ENCODE results near the gene TMEM184A. TPM values are rescaled to one million over a fixed set of nuclear protein-coding genes. Genes with fewer than 3 reads are reported as not detected.
A peak's percentile ranks its signal among the peaks of the same experiment; 100 is the strongest.

The TMEM184A gene
- total RNA-seq, 1 donor from 2014 or later: 9.0 TPM

DNA sequence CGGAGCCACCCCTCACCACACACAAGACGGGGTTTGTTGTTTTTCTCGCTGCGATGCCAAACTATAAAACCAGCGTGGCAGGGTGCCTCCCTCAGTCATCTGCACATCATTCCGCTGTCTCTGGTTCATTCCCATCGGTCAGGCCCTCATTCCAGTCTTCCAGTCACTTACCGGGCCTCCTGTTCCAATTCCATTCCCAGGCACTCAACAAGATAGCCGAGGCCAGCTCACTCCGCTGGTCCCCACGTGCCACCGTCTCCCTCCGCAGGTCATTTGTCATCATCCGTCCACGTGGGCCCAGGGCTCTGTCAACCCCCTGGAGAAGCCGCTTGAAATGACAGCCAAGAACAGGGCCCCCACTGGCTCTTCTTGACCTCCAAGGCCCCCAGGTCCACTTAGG is 6.1 kb upstream of the TMEM184A start:
- TF ChIP-seq, protein P1, sequence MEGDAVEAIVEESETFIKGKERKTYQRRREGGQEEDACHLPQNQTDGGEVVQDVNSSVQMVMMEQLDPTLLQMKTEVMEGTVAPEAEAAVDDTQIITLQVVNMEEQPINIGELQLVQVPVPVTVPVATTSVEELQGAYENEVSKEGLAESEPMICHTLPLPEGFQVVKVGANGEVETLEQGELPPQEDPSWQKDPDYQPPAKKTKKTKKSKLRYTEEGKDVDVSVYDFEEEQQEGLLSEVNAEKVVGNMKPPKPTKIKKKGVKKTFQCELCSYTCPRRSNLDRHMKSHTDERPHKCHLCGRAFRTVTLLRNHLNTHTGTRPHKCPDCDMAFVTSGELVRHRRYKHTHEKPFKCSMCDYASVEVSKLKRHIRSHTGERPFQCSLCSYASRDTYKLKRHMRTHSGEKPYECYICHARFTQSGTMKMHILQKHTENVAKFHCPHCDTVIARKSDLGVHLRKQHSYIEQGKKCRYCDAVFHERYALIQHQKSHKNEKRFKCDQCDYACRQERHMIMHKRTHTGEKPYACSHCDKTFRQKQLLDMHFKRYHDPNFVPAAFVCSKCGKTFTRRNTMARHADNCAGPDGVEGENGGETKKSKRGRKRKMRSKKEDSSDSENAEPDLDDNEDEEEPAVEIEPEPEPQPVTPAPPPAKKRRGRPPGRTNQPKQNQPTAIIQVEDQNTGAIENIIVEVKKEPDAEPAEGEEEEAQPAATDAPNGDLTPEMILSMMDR (IDR thresholded peaks at IDR 0.05; ENCODE audit: insufficient read depth, low read length, severe bottlenecking): no peak
- FAIRE-seq (peak; percentile 40), DNase-seq (ENCODE audit: low read depth) (no peak)
- Histone ChIP-seq H3K4me3 (ENCODE audit: low read depth, low read length) (no peak overlapping the region), H3K36me3 (ENCODE audit: control insufficient read depth, insufficient read depth, low read length) (no peaks in the 10 kb centered on the region), H3K27me3 (ENCODE audit: control insufficient read depth, insufficient read depth, low read length) (no peaks in the 10 kb centered on the region)

DNA sequence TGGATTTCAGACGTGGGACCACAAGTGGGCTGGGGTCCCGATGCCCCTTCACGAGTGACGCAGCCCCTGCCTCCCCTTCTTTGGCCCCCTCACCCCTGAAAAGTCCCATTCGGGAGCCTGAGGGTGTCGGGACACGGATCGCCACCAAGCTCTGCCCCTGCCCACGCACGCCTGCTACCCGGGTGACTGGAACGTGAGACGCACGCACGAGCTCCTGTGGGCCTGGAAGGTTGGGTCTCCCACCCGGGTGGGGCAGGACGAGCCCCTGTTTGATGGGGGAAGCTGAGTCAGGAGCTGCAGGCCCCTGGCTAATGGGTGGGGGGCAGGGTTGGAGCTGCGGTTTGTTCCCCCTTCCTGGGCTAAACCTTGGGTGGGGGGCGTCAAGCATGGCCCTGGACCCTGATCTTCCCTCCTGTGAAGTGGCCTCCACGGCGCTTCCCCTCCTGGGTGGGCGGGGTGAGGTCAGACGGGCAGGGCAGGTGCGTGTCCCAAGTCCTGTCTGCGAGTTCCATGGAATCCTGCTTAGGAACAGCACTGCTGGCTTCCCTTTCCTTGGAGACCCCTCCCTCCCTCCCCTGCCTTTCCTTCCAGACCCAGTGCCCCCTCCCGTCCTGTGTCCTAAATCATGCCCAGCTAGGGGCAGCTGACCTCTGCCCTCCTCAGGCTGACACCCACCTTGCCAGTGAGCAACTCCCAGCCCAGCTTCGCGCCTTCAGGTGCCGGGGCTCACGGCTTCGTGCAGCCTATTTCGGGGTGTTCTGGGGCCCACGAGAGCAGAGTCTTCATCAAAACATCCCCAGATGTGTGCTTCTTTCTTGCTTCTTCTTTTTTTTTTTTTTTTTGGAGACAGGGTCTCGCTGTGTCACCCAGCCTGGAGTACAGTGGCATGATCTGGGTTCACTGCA is 5.3 kb upstream of the TMEM184A start:
- peak overlapping the region; percentile 40 for H3K4me3 ChIP-seq (ENCODE audit: low read depth, low read length)
- FAIRE-seq: no peak

DNA sequence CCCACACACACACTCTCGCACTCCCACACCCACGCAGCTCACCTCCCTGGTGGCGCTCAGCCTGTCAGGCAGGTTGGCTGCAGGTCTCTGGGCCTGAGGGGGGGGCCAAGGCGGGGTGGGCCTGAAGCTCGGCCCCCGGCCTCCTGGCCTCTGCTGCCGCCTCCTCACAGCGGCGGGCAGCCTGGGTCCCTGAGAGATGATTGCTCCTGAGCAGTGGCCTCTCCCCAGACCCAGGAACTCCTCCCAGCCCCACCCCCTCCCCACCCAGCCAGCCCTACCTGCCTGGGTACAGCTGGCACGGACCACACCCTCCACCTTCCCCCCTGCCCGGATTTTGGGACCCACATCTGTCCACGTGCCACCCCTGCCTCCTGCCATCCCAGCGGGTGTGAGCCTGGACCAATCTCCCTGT is 4.6 kb upstream of the TMEM184A start:
- TF ChIP-seq, protein P1 (IDR thresholded peaks at IDR 0.05; ENCODE audit: insufficient read depth, low read length, severe bottlenecking): no peak
- H3K27me3 ChIP-seq (ENCODE audit: control insufficient read depth, insufficient read depth, low read length): no peaks in the 10 kb centered on the region
- peak overlapping the region; percentile 40 for H3K4me3 ChIP-seq (ENCODE audit: low read depth, low read length)
- DNase-seq (ENCODE audit: low read depth): no peak
- no peaks in the 10 kb centered on the region for H3K36me3 ChIP-seq (ENCODE audit: control insufficient read depth, insufficient read depth, low read length)
- no peak for FAIRE-seq

More for the DNA sequence above, 5.3 kb upstream of the TMEM184A start:
- DNase-seq (ENCODE audit: low read depth): no peak
- no peaks in the 10 kb centered on the region for H3K36me3 ChIP-seq (ENCODE audit: control insufficient read depth, insufficient read depth, low read length)
- TF ChIP-seq, protein P1 (IDR thresholded peaks at IDR 0.05; ENCODE audit: insufficient read depth, low read length, severe bottlenecking): no peak
- H3K27me3 ChIP-seq (ENCODE audit: control insufficient read depth, insufficient read depth, low read length): no peaks in the 10 kb centered on the region

DNA sequence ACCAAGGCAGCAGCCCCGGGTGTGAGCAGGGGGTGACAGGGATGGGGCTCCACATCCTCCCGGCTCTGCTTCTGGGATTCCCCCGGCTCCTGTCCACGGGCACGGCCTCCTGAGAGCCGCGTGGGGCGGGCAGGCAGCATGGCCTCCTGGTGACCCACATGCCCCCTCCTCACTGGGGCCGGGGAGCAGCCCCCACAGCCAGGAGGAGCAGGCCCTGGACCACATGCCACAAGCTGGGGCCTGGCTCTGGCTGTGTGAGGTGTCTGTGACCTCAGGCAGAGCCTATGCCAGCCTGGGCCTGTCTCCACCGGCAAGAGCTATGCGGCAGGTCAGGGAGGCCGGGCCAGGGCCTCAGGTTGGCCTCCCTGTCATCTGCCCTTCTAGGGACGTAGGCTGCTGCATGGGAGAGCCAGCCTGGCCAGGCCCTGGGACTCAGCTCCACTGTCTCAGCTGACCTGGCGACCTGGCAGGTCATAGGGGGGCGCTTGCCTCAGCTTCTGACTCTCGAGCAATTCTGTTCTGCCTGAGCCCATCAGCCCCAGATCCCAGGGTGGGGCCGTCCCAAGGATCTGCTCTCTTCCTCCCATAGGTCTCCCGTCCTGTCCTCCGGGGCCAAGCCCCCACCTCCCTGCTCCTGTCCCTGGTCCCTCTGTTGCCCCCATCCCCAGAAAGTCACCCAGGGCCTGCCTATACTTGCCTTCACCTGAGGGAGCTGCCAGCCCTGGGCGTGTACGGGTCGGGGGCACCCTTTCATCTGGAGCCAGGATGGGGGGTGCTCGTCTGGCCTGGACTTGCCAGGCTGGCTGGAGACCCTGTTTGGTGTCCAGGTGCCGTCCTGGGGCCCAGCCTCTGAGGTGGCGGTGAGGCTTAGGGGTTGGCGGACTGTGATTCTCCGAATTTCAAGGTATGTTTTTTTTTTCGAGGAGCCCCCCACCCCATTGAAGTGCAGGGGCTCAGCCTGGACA is 3.9 kb upstream of the TMEM184A start:
- DNase-seq (ENCODE audit: low read depth) (peak; percentile 73), FAIRE-seq (no peak)
- TF ChIP-seq, protein P1 (IDR thresholded peaks at IDR 0.05; ENCODE audit: insufficient read depth, low read length, severe bottlenecking): no peak
- no peaks in the 10 kb centered on the region for H3K36me3 ChIP-seq (ENCODE audit: control insufficient read depth, insufficient read depth, low read length)
- no peaks in the 10 kb centered on the region for H3K27me3 ChIP-seq (ENCODE audit: control insufficient read depth, insufficient read depth, low read length)
- peak overlapping the region; percentile 40 for H3K4me3 ChIP-seq (ENCODE audit: low read depth, low read length)

DNA sequence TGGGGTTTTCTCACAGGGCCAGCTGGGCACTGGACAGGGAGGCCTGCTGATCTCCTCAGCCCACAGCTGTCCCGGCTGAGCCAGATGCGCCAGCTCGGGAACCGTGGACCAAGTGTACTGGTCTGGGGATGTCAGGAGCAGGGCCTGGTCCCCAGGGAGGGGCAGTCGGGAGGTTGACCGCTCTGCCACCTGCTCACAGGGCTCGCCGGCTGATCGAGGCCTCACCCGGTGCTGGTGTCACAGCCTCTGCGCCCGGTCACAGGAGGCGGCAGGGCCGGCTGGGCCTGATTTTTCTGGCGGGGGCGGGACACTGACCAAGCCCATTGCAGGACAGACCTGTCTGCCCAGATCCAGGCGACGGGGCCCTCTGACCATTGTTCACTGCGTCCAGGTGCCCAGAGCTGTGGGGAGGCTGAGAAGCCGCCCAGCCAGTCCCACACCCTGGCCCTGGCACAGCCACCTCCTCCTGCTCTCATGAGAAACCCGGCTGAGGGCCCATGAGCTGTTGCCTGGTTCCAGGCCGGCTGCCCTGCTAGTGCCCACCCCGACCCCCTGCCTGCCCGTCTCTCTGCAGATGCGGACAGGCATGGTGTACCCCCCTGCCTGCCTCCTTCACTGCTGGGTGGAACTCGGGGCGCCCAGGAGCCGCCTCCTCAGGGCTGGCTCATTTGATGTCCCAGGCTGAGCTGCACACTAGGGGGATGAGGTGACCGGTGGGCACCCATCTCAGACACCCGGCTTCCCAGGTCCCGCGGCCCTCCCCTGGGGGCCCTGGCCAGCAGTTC is 3.0 kb upstream of the TMEM184A start:
- peaks cover 2% of the 10 kb centered on the region for H3K36me3 ChIP-seq (ENCODE audit: control insufficient read depth, insufficient read depth, low read length)
- H3K4me3 ChIP-seq (ENCODE audit: low read depth, low read length): peak overlapping the region; percentile 40
- no peak for DNase-seq (ENCODE audit: low read depth)
- TF ChIP-seq, protein P1 (IDR thresholded peaks at IDR 0.05; ENCODE audit: insufficient read depth, low read length, severe bottlenecking): no peak
- no peak for FAIRE-seq
- H3K27me3 ChIP-seq (ENCODE audit: control insufficient read depth, insufficient read depth, low read length): no peaks in the 10 kb centered on the region

All from bronchial epithelial cell (primary cell).